GM18519 (cell line): ENCODE results near the gene BOK.
"Not testable (repeated sequence)": the region's sequence is repeated elsewhere in the genome, so short reads cannot be mapped to it uniquely, and the experiment has no call there.

ENCODE experiments used
- ATAC-seq: cut with Tn5 transposase; IDR thresholded peaks from one replicate; pipeline ENCODE4 v1.9.1; 2021; ENCODE audit warnings: mild to moderate bottlenecking, moderate library complexity; ENCODE audit not compliant: unreplicated experiment, low FRiP score

The BOK gene

DNA sequence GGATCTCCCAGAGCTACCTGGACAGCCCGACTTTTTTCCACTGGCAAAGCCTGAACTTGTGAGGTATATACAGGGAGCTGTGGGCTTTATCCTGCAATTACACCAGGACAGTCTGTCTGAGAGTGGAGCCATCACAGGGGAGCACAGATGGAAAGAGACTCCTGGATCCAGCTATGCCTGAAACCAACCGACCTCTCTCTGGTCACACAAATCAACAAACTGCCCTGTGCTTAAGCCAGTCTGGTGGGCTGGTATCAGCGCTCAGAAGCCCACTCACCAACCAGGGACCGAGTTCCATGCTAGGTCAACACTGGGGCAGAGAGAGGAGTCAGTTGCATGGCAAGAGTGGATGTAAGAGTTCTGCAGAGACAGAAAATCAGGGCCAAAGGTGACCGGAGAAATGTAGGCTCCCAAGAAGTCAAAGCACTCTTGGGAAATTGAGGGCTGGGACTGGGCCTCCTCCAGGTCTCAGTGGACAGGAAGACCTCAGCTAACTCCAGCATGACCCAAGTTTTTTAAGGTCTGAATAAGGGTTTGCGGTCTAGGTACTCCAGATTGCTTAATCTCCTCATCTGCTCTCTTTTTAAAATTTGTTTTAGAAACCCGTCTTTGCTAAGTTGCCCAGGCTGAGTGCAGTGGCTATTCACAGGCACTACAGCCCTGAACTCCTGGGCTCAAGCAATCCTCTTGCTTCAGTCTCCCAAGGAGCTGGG, 3.8 kb upstream of the BOK start:
- no peak for ATAC-seq

GRCh38 chr2:241555711-241556110, 2.8 kb upstream of the BOK start:
- no peak for ATAC-seq

GRCh38 chr2:241556746-241557145, 1.8 kb upstream of the BOK start:
- no peak for ATAC-seq

DNA sequence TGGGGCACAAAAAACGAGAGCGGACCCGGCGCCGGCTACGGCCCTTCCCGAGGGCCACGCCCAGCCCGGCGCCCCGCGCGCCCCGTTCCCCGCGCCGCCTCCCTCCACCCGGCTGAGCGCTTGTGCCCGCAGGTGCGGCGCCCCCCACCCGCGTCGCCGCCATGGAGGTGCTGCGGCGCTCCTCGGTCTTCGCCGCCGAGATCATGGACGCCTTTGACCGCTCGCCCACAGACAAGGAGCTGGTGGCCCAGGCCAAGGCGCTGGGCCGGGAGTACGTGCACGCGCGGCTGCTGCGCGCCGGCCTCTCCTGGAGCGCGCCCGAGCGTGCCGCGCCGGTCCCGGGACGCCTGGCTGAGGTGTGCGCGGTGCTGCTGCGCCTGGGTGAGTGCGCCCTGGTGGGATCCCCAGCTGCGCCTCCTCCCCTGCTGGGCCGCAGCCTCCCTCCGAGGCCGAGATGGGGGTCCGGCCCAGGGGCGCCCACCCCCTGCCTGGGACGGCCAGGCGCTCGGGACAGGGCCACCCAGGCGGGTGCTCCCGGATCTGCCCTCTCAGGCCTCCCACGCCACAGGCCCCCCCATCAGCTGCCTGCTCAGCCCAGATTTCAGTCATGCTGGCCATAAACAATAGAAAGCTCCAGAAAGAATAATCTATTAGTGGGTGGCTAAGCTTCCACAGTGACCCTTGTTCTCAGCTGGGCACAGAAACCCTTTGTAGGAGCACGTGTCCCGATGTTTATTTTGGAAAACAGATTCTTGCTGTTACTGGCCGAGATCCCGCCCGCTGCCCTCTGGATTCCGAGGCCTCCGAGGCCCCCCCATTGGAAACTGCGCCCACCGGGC, 997 bp downstream of the BOK start:
- no peak for ATAC-seq

GRCh38 chr2:241560162-241560882, 1.8 kb downstream of the BOK start:
- no peak for ATAC-seq

DNA sequence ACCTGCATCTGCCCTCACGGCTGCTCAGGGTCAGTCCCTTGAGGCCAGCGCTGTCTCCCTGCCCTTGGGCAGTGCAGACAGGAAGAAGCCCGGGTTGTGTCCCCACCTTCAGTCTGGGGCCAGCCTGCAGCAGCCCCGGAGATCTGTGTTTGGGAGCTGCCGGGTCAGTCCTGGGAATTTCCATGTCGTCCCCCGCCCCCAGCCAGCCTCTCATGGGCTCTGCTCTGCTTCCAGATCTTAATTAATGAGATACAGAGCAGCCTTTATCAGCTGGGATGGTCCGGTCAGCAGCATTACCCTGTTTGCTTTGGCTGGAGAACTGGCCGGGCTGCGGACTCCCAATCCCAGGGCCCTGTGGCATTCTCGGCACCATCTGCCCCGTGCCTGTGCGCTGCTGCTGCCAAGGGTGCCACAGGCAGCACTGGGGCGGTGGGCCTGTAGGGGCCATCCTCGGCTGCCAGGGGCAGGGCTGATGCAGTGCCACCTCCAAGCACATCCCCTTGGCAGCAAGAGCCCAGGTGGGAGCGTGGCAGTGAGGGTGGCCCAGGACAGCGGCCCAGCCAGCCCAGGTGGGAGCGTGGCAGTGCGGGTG, 2.4 kb downstream of the BOK start:
- no peak for ATAC-seq

- no peak for ATAC-seq
These were observed 3.3 kb downstream of the BOK start for GRCh38 chr2:241561832-241562231.

DNA sequence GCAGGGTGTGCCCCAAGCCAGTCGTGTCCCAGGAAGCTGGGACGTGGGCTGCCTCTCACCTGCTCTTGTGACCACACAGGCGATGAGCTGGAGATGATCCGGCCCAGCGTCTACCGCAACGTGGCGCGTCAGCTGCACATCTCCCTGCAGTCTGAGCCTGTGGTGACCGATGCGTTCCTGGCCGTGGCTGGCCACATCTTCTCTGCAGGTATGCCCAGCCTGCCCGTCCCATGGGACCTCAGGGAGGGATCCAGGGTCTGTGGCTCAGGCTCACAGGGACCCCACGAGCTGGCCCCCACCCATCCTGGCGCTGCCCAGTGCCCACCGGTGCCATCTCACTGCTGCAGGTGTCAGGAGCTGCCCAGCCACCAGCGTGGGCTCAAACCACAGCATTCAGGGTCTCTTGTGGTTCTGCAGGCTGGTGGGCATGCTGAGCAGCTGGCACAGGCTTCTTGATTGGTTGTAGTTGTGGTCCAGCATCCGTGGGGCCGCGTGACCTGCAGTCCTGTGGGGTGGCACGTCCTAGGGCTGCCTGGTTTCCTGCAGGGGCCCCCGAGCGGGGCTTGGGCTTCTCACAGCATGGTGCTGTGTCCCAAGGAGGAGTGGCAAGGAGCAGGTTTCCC, 3.8 kb downstream of the BOK start:
- ATAC-seq: no peak

- ATAC-seq: no peak
These were observed 4.5 kb downstream of the BOK start for GRCh38 chr2:241563031-241563507.

GRCh38 chr2:241563571-241563980, 5.0 kb downstream of the BOK start:
- no peak for ATAC-seq

DNA sequence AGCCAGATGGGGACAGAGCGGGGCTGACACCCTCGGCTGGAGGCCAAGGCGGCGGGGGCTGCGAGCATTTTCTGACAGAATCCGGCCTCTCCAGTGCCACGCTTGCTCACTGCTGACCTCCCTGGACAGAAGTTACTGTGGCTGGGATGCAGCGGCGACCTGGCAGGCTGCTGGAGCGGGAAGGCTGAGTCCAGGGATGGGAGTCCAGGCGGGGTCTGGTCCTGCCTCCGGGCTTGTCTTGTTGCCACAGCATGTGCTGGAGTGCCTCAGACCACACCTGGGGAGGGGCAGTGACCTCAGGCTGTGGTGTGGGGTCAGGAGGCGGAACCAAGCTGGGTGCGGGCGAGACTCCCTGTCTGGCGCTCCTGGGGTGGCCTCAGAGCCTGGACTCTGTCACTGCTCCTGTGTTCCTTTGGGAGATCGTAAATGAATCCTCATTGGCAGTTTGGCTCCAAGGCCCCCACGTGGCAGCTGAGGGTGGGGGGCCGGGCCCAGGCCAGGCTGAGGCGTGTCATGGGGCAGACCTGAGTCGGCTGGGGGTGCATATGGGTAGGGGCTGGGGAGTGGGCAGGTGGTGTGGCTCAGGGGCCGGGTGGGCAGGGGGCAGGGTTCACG, 5.5 kb downstream of the BOK start:
- no peak for ATAC-seq

DNA sequence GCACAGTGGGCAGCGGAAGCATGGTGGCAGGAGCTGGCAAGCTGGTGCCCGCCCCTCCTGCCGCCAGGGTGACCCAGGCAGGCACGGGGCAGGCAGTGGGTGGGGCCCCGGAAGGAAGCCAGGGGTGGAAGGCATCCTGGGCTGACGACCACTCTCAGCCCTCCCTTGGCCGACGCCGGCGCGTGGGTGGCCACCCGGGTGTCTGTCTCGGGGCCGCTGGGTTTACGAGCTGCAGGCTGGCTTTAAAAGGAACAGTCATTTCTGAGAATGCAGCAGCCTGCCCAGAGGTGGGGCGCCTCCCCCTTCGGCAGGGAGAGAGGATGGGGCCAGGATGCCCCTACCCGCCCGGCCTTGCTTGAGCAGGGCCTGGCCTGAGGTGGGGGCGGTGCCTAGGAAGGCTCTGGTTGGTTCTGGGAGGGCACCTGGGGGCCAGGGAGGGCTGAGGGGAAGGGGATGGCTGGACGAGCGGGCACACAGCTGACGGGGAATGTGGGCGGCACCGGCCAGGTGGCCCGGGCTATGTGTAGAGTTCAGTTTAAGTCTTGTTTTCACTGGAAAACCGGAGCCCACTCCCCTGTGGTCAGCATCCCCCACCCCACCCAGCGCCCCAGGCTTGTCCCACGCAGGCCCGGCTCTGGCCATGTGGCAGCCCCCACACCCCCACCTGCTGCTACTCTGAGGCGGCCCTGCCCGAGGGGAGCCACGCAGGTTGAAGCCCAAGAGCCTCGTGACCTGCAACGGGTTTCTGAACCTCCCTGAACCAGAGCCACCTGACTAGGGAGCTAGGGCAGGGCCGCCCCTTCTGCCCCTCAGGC, 6.3 kb downstream of the BOK start:
- ATAC-seq: no peak

- no peak for ATAC-seq
These were observed 6.9 kb downstream of the BOK start for GRCh38 chr2:241565411-241565810.

DNA sequence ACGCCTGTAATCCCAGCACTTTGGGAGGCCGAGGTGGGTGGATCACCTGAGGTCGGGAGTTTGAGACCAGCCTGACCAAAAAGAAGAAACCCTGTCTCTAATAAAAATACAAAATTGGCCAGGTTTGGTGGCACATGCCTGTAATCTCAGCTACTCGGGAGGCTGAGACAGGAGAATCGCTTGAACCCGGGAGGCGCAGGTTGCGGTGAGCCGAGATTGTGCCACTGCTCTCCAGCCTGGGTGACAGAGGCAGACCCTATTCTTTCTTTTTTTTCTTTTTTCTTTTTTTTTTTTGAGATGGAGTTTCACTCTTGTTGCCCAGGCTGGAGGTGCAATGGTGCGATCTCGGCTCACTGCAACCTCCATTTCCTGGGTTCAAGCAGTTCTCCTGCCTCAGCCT, 7.5 kb downstream of the BOK start:
- ATAC-seq: not testable (repeated sequence)

GRCh38 chr2:241566468-241566867, 7.9 kb downstream of the BOK start:
- ATAC-seq: no peak

DNA sequence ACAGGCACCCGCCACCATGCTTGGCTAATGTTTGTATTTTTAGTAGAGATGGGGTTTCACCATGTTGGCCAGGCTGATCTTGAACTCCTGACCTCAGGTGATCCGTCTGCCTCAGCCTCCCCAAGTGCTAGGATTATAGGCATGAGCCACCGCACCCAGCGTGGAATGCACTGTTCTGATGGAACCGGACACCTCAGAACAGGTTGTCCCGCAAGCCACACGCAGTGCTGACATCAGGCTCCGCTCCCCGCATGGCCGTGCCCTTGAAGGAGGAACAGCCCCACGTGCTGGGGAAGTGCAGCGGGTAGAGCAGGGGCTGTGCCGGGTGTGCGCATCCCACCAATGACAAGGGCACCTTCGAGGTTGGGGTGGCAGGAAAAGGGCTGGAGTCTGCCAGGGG, 8.7 kb downstream of the BOK start:
- ATAC-seq: not testable (repeated sequence)

- ATAC-seq: no peak
These were observed 9.2 kb downstream of the BOK start for GRCh38 chr2:241567776-241568175.

GRCh38 chr2:241568726-241569125, 10.2 kb downstream of the BOK start:
- ATAC-seq: no peak

GRCh38 chr2:241569831-241570281, 11.3 kb downstream of the BOK start:
- ATAC-seq: no peak
